Stimulated activated naive CD8-positive, alpha-beta T cell treated with anti-CD3 and anti-CD28 coated beads, Interleukin-15, Interleukin-2, amounts not matched to agents 100 ng/mL and 50 ng/mL, for 24 hours (primary cell): ENCODE results near the gene ANKMY1.

Experiments
- H3K27ac Mint-ChIP-seq: one replicate; pipeline ENCODE4 v1.8.0; 2021; ENCODE audit warnings: mild to moderate bottlenecking, mixed read lengths
- H3K27me3 Mint-ChIP-seq: one replicate; pipeline ENCODE4 v1.8.0; 2021; ENCODE audit warnings: mixed read lengths
- H3K36me3 Mint-ChIP-seq: one replicate; pipeline ENCODE4 v1.8.0; 2021; ENCODE audit warnings: low read depth, mixed read lengths
- H3K4me1 Mint-ChIP-seq: one replicate; pipeline ENCODE4 v1.8.0; 2021; ENCODE audit warnings: low read depth, mixed read lengths
- H3K4me3 Mint-ChIP-seq: one replicate; pipeline ENCODE4 v1.8.0; 2021; ENCODE audit warnings: mild to moderate bottlenecking, mixed read lengths
- H3K9me3 Mint-ChIP-seq: one replicate; pipeline ENCODE4 v1.8.0; 2021; ENCODE audit warnings: mixed read lengths

ANKMY1 gene

GRCh38 chr2:240597419-240598181, 39.8 kb upstream of the ANKMY1 start:
- Mint-ChIP-seq H3K36me3 (no peaks in the 10 kb centered on the region), H3K27ac (no peak overlapping the region)

GRCh38 chr2:240597054-240597418, 39.2 kb upstream of the ANKMY1 start:
- Mint-ChIP-seq H3K36me3 (no peaks in the 10 kb centered on the region), H3K4me3 (no peak overlapping the region), H3K9me3 (no peaks in the 10 kb centered on the region), H3K27ac (no peak overlapping the region), H3K27me3 (no peaks in the 10 kb centered on the region), H3K4me1 (no peaks in the 10 kb centered on the region)

More at GRCh38 chr2:240597419-240598181, 39.8 kb upstream of the ANKMY1 start:
- Mint-ChIP-seq H3K4me1 (no peaks in the 10 kb centered on the region), H3K4me3 (no peak overlapping the region), H3K9me3 (no peaks in the 10 kb centered on the region), H3K27me3 (no peaks in the 10 kb centered on the region)

- Mint-ChIP-seq H3K36me3 (peaks cover 1% of the 10 kb centered on the region), H3K9me3 (no peaks in the 10 kb centered on the region), H3K4me1 (no peaks in the 10 kb centered on the region), H3K4me3 (no peak overlapping the region), H3K27ac (no peak overlapping the region), H3K27me3 (no peaks in the 10 kb centered on the region)
Measured at GRCh38 chr2:240596491-240596931, 38.7 kb upstream of the ANKMY1 start.

DNA sequence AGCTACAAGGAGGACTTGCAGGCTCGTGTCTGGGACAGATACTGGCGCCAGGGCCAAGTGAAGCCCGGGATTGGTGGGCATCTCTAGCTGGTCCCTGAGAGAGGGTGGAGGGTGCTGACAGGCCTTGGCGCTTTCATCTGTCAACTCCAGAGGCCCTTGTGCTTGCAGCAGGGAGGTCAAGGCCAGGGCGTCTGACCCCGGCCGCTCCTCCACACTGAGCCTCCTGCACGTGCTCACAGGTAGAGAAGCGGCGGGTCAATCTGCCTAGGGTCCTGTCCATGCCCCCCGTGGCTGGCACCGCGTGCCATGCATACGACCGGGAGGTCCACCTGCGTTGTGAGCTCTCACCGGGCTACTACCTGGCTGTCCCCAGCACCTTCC, 38.3 kb upstream of the ANKMY1 start:
- no peak overlapping the region for H3K4me3 Mint-ChIP-seq
- H3K9me3 Mint-ChIP-seq: no peaks in the 10 kb centered on the region
- H3K4me1 Mint-ChIP-seq: no peaks in the 10 kb centered on the region
- H3K27me3 Mint-ChIP-seq: no peaks in the 10 kb centered on the region
- H3K36me3 Mint-ChIP-seq: peaks cover 6% of the 10 kb centered on the region
- no peak overlapping the region for H3K27ac Mint-ChIP-seq

- no peaks in the 10 kb centered on the region for H3K27me3 Mint-ChIP-seq
- peaks cover 10% of the 10 kb centered on the region for H3K36me3 Mint-ChIP-seq
- no peaks in the 10 kb centered on the region for H3K9me3 Mint-ChIP-seq
- H3K4me1 Mint-ChIP-seq: no peaks in the 10 kb centered on the region
- no peak overlapping the region for H3K4me3 Mint-ChIP-seq
- H3K27ac Mint-ChIP-seq: no peak overlapping the region
Measured at GRCh38 chr2:240595381-240596079, 37.7 kb upstream of the ANKMY1 start.

DNA sequence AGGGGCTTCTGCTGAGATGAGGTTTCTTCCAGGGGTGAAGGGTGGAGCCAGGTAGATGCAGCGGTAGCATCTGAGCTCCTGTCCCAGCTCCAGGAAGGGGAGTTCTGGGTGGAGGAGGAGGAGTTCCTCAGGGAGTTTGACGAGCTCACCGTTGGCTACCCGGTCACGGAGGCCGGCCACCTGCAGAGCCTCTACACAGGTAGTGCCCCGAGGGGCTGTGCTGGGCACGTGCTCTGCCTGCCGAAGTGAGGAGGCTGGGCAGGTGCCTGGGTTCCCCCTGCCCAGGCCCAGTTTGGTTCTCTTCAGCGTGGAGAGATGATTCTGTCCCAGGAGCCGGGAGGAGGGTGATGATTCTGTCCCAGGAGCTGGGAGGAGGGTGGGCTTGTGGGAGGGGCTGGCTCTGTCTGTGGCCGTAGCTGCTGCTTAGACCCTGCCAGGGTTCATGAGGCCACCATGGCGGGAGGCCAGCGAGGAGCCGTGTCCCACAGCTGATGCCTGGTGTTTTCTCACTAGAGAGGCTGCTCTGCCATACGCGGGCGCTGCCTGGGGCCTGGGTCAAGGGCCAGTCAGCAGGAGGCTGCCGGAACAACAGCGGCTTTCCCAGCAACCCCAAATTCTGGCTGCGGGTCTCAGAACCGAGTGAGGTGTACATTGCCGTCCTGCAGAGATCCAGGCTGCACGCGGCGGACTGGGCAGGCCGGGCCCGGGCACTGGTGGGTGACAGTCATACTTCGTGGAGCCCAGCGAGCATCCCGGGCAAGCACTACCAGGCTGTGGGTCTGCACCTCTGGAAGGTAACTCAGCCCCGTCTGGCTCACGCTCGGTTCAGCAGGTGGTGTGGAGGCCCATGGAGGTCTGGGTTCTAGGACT, 37.0 kb upstream of the ANKMY1 start:
- Mint-ChIP-seq H3K27ac (no peak overlapping the region), H3K36me3 (peaks cover 10% of the 10 kb centered on the region), H3K9me3 (no peaks in the 10 kb centered on the region), H3K4me1 (no peaks in the 10 kb centered on the region), H3K4me3 (no peak overlapping the region), H3K27me3 (no peaks in the 10 kb centered on the region)

DNA sequence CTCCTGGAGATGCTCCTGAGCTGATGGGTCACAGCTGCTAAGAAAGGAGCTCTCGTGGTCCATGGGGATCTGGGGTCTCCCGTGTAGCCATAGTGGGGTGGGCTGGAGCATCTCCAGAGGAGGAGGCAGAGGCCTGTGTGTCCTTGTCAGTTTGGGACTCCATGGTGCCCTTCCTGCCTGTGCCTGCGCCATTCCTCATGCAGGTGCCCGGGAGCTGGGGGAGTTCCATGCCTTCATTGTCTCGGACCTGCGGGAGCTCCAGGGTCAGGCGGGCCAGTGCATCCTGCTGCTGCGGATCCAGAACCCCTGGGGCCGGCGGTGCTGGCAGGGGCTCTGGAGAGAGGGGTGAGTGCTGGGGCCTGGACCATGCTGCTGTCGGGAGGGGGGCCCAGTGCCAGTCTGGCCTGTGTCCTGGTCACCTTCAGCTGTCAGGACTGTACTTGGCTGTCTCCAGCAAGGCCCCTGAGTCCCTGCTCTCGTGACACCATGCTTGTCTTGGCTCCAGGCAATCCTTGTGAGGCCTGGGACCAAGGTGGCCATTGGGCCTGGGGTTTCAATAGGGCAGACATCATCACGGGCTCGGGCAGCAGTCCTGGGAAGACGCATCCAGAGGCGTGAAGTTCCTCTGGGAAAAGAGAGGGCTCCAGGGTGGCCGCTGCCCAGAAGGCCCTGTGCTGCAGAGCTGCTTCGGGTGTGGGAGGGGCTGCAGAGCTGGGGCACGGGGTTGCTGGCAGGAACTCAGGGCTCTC, 36.1 kb upstream of the ANKMY1 start:
- Mint-ChIP-seq H3K4me1 (peaks cover 6% of the 10 kb centered on the region), H3K27ac (no peak overlapping the region), H3K4me3 (no peak overlapping the region), H3K9me3 (no peaks in the 10 kb centered on the region), H3K36me3 (peaks cover 10% of the 10 kb centered on the region), H3K27me3 (no peaks in the 10 kb centered on the region)

GRCh38 chr2:240593026-240593702, 35.4 kb upstream of the ANKMY1 start:
- Mint-ChIP-seq H3K27me3 (no peaks in the 10 kb centered on the region), H3K9me3 (no peaks in the 10 kb centered on the region), H3K4me1 (peaks cover 13% of the 10 kb centered on the region), H3K4me3 (no peak overlapping the region), H3K36me3 (peaks cover 10% of the 10 kb centered on the region), H3K27ac (no peak overlapping the region)

- H3K27ac Mint-ChIP-seq: no peak overlapping the region
- H3K9me3 Mint-ChIP-seq: no peaks in the 10 kb centered on the region
- peaks cover 23% of the 10 kb centered on the region for H3K4me1 Mint-ChIP-seq
- peaks cover 10% of the 10 kb centered on the region for H3K36me3 Mint-ChIP-seq
- no peak overlapping the region for H3K4me3 Mint-ChIP-seq
- no peaks in the 10 kb centered on the region for H3K27me3 Mint-ChIP-seq
Measured at GRCh38 chr2:240591784-240592183, 34.0 kb upstream of the ANKMY1 start.

GRCh38 chr2:240591226-240591625, 33.4 kb upstream of the ANKMY1 start:
- Mint-ChIP-seq H3K27me3 (no peaks in the 10 kb centered on the region), H3K27ac (no peak overlapping the region), H3K4me1 (peaks cover 23% of the 10 kb centered on the region), H3K9me3 (no peaks in the 10 kb centered on the region), H3K36me3 (peaks cover 10% of the 10 kb centered on the region), H3K4me3 (no peak overlapping the region)

- Mint-ChIP-seq H3K9me3 (no peaks in the 10 kb centered on the region), H3K36me3 (peaks cover 10% of the 10 kb centered on the region), H3K27me3 (no peaks in the 10 kb centered on the region), H3K4me1 (peaks cover 28% of the 10 kb centered on the region), H3K27ac (no peak overlapping the region), H3K4me3 (no peak overlapping the region)
Measured at GRCh38 chr2:240590681-240591111, 32.9 kb upstream of the ANKMY1 start.

- Mint-ChIP-seq H3K27ac (no peak overlapping the region), H3K27me3 (no peaks in the 10 kb centered on the region), H3K4me3 (no peak overlapping the region), H3K4me1 (peaks cover 33% of the 10 kb centered on the region), H3K9me3 (no peaks in the 10 kb centered on the region), H3K36me3 (peaks cover 10% of the 10 kb centered on the region)
Measured at GRCh38 chr2:240589850-240590525, 32.2 kb upstream of the ANKMY1 start.

GRCh38 chr2:240589375-240589774, 31.6 kb upstream of the ANKMY1 start:
- no peaks in the 10 kb centered on the region for H3K27me3 Mint-ChIP-seq
- H3K36me3 Mint-ChIP-seq: peaks cover 10% of the 10 kb centered on the region
- H3K27ac Mint-ChIP-seq: no peak overlapping the region
- H3K9me3 Mint-ChIP-seq: no peaks in the 10 kb centered on the region
- no peak overlapping the region for H3K4me3 Mint-ChIP-seq
- peaks cover 39% of the 10 kb centered on the region for H3K4me1 Mint-ChIP-seq
